Measurements from ENCODE around the gene INO80E. TPM values are rescaled to one million over a fixed set of nuclear protein-coding genes. Genes with fewer than 3 reads are reported as not detected.
"Not testable (repeated sequence)": the region's sequence is repeated elsewhere in the genome, so short reads cannot be mapped to it uniquely, and the experiment has no call there.

INO80E gene
- total RNA-seq, 1 experiment from 2014 or later = 79.2 TPM

DNA sequence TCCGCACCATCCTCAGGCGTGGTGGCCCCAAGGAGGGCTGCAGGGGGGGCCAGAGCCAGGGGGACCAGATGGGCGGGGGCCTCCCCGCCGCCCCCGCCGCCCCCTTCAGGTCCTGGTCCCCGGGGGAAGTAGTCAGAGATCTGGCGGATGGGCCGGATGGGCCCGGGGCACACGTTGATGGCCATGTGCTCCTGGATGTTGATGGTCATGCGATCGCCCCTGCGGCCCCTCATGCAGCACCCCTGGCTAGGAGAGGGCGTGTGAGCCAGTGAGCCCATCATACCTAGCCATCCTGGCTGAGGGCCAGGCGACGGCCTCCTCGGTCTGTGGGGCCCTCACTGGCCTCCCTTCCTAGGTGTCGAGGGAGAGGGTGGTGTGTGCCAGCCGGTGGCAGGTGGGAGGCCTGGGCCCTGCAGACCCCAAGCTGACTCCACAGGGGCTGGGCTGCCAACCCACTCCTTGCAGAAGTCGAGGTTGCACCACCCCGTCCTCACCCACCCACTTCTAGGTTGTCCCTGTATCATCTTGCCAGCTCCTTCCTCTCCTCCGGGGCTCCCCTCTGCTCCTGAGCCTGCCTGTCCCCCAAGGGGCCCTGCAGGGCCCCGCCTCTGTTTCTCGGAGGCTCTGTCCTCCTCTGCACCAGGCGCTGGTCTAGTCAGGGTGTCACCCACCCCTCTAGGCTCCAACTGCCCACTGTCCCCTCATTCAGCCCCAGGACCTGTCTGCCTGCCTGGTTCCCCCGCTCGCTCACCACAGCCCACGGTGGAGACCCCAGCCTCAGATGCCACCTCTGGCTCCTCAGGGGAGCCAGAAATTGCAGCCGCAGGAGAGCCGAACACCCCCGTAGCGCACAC is 14.2 kb downstream of the INO80E start:
- no peak for DNase-seq (ENCODE audit: low spot score)

DNA sequence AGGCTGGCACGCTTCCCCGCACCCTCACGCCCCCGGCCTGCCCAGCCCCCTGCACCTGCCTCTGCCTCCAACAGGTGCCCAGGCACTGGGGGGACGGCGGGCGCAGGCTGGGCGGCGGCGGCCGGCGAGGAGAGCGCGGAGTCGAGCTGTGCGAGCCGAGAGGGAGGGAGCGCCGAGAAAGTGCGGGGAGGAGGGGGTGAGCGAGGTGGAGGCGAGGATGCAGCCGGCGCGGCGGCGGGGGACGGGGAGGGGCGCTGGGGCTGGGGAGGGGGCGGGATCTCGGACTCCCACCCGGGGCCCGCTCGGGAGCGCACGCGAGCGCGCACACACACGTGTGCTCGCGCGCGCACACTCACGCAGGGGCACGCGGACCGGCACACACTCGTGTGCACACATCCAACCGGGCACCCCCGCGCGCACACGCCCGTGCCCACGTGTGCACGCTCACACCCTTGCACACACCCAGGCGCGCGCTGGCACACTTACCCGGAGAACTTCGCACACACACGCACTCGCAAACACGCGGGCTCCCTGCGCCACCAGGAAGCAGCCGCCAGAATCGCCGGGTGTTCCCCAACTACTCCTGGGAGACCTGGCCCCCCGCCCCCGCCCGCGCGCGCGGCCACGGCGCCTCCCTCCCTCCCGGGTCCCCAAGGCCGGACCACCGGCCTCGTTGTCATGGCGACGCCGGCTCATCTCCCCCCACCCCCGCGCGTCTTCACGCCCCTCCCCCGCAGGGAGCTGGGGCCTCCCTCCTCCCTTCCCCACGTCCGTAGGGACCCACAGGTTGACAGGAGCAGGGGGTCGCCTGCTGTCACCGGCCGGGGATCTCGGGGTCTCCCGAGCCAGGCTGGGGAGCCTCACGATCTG is 15.0 kb downstream of the INO80E start, which contains the start of gene DOC2A:
TSS of gene DOC2A (minus strand) at position 184 of the 870 bp plus-strand sequence. CDS start 805 bp downstream, outside the sequence.
- DNase-seq (ENCODE audit: low spot score) = no peak

DNA sequence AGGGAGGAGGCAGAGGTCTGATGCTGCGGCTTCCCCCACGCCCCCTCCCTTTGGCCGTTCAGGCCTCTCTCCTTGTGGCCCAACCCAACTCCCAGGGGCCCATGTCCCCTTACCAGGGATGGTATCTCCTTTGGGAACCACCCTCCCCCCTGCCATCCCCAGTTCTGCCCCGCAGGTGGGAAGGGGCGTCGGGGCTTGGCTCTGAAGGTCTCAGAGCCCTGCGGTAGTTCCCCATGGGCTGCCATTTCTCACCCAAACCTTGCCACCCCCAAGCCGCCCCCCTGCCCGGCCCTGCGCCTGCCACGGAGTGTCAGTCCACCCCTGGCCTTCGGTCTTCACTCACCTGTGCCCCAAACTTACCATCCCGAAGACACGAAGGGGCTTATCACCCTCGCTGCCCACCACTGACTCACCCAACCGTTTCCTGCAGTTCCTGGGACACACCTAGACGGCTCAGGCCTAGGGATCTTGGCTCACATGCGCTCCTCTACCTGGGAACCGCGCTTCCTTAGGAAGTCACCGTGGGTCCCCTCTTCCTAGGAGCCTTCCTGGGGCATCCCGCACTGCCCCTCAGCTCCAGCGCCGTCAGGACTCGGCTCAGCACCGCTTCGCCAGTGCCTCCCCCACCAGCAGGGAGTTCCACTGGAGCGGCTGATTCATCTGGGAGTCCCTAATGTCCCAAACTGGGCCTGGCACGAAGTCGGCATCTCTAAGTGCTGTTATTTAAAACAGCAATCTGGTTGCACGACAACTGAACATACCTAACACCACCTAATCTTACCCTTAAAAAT is 15.9 kb downstream of the INO80E start:
- DNase-seq (ENCODE audit: low spot score) = no peak

DNA sequence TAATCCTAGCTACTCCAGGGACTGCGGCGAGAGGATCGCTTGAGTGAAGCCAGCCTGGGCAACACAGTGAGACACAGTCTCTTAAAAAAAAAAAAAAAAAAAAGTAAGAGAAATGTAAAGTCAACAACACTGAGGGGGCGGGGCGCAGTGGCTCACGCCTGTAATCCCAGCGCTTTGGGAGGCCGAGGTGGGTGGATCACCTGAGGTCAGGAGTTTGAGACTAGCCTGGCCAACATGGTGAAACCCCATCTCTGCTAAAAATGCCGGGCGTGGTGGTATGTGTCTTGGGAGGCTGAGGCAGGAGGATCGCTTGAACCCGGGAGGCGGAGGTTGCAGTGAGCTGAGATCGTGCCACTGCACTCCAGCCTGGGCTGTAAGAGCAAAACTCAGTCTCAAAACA is 16.6 kb downstream of the INO80E start:
- not testable (repeated sequence) for DNase-seq (ENCODE audit: low spot score)

DNA sequence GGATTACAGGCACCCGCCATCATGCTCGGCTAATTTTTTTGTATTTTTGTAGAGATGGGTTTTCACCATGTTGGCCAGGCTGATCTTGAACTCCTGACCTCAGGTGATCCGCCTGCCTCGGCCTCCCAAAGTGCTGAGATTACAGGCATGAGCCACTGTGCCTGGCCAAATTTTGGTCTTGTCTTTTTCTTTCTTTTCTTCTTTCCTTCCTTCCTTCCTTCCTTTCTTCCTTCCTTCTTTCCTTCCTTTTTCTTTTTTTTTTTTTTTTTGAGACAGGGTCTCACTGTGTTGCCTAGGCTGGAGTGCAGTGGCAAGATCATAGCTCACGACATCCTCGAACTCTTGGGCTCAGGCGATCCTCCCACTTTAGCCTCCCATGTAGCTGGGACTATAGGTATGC is 19.4 kb downstream of the INO80E start:
- DNase-seq (ENCODE audit: low spot score) = not testable (repeated sequence)

DNA sequence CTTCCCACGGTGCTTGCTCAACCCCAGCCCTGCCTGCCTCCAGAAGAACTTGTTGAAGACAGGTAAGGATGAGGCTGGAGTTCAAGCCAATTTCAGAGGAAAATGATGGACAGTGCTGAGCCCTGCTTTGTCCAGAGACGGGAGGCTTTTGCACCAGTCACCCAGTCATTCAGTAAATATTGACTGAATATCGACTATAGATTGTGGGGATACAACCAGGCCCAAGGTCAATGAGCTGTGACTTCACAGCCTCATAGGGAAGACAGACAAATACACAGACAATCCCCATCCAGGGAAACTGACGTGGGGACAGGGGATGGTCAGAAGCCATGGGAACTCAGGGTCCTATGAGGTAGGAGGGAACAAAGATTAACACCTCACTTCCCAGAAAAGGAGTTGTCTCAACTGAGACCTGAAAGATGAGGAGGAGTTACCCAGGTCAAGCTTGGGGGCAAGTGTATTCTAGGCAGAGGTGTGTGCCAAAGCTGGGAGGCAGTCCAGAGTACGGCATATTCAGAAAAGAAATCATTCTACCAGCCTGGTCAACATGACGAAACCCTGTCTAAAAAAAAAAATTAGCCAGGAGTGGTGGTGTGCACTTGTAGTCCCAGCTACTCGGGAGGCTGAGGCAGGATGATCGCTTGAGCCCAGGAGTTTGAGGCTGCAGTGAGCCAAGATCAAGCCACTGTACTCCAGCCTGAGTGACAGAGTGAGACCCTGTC is 20.7 kb downstream of the INO80E start:
- DNase-seq (ENCODE audit: low spot score) = no peak

DNA sequence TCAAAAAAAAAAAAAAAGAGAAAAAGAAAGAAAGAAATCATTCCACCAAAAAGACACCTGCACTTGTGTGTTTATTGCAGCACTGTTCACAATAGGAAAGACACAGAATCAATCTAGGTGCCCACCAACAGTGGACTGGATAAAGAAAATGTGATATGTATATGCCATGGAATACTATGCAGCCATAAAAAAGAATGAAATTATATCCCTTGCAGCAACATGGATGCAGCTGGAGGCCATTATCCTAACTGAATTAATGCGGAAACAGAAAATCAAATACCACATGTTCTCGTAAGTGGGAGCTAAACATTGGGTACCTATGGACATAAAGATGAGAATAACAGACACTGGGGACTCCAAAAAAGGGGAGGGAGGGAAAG is 21.2 kb downstream of the INO80E start:
- no peak for DNase-seq (ENCODE audit: low spot score)

DNA sequence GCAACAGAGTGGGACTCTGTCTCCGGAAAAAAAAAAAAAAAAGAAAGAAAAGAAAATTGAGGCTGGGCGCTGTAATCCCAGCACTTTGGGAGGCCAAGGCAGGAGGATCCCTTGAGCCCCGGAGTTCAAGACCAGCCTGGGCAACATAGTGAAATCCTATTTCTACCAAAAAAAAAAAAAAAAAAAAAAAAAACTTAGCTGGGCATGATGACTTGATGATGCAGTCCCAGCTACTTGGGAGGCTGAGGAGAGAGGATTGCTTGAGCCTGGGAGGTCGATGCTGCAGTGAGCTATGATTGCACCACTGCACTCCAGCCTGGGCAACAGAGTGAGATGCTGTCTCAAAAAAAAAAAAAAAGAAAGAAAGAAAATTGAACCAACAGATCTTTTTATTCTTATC is 21.9 kb downstream of the INO80E start:
- DNase-seq (ENCODE audit: low spot score) = not testable (repeated sequence)

DNA sequence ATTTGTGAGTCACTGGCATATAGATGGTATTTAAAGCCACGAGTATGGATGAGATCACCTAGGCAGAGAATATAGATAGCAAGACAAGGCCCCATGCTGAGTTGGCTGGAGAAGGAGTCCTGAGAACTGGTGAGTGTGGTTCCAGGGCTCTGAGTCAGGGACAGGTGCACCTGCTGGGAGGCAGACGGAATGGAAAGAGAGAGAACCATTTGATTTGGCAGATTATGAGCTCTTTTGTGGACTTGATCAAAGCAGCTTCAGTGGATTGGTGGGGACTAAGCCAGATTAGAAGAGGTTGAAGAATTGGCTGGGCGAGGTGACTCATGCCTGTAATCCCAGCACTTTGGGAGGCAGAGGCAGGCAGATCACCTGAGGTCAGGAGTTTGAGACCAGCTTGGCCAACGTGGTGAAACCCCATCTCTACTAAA is 22.7 kb downstream of the INO80E start:
- DNase-seq (ENCODE audit: low spot score) = no peak

DNA sequence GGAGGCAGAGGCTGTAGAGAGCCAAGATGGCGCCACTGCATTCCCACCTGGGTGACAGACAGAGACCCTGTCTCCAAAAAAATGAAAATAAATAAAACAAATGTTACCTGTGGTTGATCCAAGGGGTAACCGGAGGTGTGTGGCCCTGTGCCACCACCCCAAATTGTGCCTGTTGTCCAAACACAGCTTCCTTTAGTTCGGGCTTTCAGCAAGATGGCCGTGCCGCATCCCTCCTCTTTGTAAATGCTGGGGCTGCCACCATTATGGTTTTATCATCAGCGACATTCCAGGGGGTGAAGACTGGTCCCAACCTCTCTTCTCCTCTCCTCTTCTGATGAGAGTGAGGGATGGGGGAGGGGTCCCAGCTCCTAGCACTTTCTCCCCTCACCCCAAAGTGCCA is 26.8 kb downstream of the INO80E start, which contains the start of gene C16orf92:
TSS of gene C16orf92 (plus strand) at position 312 of the 400 bp plus-strand sequence. CDS start 143 bp downstream, outside the sequence.
- no peak for DNase-seq (ENCODE audit: low spot score)

DNA sequence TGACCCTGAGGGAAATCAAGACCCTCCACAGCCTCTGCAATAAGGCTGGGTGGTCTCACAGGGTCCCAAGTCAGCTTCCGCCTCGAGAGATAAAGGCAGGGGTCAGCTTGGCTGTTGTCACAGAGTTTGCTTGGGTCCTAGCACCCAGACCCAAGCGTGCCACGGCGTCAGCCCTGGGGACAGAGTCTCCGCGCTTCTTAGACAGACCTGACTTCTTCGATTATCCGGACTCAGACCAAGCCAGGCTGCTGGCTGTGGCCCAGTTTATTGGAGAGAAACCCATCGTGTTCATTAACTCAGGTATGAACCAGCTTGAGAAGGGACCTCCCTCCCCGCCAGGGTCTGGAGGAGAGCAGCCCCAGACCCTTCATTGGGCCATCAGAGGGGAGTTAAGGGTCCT is 27.5 kb downstream of the INO80E start:
- DNase-seq (ENCODE audit: low spot score) = no peak

DNA sequence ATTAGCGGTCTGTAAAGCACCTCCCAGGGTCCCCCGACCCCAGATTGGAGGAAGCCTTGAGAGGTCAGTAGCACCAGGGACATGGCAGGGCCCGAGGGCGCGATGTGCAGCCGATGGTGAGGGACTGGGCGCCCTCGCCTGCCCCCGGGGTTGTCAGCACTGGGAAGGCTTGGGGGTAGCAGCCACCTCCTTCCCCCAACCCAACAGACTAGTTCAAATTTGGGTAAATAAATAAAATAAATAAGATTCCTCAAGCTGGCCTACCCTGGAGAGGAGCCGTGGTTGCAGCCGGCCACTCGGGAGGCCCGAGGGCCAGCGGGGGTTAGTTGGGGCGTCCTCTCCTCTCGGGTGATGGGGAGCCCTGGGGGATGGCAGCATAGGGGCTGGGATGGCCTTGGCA is 28.4 kb downstream of the INO80E start:
- DNase-seq (ENCODE audit: low spot score) = no peak

DNA sequence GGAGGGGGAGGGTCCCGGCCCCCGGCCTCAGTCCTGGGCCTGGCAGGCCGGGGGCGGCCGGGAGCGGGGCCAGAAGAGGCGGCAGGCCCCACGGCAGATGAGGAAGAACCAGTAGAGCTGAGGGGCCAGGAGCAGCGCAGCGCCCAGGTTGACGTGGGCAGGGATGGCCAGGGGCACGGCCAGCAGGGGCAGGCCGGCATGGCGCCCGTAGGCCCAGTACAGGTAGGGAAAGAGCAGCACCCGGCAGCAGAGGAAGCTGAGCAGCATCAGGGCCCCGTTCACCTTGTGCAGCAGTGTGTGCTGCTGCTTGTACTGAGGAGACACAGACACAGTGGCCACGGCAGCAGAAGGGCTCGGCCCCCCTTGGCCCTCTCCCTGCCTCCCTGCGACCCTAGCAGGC is 29.1 kb downstream of the INO80E start:
- no peak for DNase-seq (ENCODE audit: low spot score)

DNA sequence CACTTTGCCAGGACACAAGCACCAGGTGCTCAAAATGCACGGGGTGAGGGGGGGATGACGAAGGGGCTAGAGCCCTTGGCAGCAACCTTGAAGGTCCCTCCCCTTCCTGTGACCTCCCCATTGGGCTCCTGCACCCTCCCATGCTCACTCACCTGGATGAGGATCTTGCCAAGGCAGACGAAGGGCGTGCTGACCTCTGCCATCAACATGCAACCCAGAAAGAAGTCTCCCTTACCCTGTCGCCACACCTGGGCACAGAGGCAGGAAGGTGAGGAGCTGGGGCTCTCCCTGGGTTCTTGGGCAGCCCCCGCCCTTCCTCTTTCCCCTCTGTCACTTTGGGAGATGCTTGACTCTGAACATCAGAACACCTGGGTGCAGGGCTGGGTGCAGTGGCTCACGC is 29.5 kb downstream of the INO80E start:
- DNase-seq (ENCODE audit: low spot score) = no peak

DNA sequence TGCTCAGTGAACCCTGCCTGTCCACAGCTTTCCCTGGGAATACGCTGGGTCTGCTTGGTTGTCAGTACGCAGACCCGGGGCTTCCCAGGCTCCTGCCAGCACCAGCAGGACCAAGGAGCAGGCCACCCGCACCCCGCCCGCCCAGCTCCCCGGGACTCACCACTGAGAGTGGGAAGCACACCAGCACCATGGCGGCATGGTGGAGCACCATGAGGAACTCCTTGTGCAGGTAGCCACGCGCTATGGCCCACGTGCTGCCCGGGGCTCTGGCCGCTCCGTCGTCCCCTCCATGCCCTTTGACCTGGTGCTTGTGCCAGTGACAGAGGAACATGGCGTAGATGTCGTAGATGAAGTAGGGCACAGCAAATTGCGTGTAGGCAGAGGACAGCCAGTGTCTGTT is 30.4 kb downstream of the INO80E start:
- DNase-seq (ENCODE audit: low spot score) = no peak

DNA sequence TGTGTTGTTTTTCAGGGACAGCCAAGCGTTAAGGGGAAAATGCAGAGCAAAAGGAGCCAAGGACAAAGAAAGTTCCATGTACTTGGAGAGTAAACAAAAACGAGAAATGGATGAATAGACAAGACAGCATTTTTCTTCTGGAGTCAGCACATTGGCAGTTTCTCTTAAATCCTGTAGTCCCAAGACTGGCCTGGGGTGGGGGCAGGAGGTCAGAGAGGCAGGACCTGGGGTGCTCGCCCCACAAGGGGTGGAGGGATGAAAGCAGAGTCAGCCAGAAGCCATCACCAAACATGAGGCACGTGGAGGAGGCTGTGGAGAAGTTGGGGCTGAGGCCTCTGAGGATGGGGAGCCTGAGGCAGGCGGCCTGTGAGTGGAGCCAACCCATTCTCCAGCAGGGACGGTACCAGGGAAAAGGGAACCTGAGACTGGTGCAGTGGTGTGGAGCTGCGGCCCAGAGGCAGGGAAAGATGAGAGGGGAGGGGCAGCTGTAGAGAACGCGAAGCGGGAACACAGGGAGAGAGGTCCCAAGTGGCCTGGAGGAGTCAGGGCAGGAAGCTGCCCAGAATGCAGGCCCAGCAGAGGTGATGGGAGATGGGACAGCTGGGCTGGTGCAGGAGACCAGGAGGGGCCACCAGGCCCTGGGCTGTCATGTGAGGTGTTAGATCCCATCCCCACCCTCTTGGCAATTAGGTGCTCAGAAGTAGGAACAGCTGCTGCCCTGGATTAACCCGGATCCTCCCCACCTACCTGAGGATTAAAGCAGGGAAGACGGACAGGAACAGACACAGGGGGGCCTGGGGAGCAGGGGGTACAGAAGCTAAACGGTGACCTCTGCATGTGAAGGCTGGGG is 31.8 kb downstream of the INO80E start:
- no peak for DNase-seq (ENCODE audit: low spot score)

DNA sequence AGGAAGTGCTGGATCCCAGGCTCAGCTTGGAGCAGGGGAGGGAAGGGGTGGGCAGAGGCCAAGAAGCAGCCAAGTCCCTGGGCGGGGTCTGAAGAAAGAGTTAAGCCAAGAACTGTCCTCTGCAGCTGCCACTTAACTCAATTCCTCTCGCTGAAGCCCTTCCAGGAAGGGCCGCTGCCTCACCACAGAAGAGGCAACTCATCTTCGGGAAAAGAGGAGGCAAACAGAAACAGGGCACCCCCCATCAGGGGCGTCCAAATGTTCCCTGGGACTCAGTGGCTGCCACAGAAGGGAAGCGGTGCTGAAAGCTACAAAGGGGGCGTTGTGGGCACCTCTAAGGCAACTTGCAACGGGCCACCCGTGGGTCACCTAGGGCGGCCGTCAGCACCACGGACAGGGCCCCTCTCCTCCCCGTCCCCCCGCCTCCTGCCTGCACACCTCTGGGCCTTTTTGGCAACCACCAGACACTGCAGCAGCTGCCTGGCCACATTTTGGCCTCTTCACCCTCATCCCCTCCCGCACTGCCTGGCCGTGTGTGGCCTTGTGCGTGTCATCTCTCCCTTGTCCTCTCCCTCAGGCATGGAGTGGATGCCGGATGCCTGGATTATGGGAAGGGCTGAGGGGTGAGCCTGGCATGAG is 32.5 kb downstream of the INO80E start:
- no peak for DNase-seq (ENCODE audit: low spot score)

DNA sequence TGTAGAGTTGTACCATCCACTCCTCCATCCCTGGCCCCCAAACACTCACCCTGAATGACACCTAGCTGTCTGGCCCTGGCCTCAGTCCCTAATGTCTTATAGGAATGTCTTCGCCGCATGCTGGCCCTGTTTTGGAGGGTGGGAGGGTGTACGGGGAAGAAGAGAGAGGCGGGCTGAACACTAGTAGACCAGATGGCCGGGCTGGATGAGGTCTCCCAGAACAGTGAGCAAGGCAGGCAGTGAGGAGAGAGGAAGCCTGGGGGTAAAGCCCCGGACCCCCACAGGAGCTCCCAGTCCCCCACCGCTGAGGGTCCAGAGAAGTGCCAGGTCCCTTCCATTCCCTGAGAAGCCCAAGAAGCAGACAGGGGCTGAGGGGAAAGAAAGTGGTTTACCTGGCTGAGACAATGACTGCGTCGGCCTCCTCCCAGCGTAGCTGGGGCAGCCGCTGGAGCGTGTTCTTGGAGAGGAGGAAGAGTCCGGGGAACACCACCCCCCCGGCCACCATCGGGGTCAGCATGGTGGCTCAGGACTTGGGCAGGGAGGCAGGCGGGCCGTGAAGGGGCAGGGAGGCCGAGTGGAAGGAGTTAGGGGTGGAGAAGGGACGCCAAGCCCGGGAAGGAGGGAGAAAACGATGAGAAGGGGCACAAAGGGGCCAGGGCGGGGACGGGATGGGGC is 34.1 kb downstream of the INO80E start:
- DNase-seq (ENCODE audit: low spot score) = no peak
